Measurements from ENCODE around the gene ANKRD33B.
"Not testable (repeated sequence)": the region's sequence is repeated elsewhere in the genome, so short reads cannot be mapped to it uniquely, and the experiment has no call there.

ANKRD33B gene

GRCh38 chr5:10662661-10663488, 99.0 kb downstream of the ANKRD33B start:
- DNase-seq = no peak

GRCh38 chr5:10663489-10664179, 99.8 kb downstream of the ANKRD33B start:
- DNase-seq = no peak

GRCh38 chr5:10664180-10664769, 100.4 kb downstream of the ANKRD33B start:
- DNase-seq = not testable (repeated sequence)

DNA sequence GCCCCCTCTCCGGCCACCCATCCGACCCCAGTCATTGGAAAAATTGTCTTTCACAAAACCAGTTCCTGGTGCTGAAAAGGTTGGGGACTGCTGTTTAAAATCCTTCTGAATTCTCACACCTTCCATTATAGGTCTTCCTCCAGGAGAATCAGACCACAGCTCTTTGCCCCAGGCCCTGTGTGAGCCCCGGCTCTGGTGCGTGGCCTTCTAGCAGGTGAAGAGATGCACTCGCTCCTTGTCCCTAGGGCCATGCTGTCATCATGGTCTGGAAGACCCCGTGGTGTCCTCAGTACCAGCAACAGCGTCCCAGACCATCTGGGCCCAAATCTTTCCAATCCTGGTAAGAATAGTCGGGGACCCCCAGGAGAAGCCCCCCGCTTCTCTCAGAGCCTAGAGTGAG, 101.9 kb downstream of the ANKRD33B start:
- no peak for DNase-seq

GRCh38 chr5:10666531-10667299, 102.8 kb downstream of the ANKRD33B start:
- DNase-seq = no peak

- no peak for DNase-seq
These were observed 103.7 kb downstream of the ANKRD33B start for GRCh38 chr5:10667431-10668057.

GRCh38 chr5:10668697-10669096, 104.8 kb downstream of the ANKRD33B start:
- no peak for DNase-seq

GRCh38 chr5:10669983-10670382, 106.1 kb downstream of the ANKRD33B start:
- no peak for DNase-seq

DNA sequence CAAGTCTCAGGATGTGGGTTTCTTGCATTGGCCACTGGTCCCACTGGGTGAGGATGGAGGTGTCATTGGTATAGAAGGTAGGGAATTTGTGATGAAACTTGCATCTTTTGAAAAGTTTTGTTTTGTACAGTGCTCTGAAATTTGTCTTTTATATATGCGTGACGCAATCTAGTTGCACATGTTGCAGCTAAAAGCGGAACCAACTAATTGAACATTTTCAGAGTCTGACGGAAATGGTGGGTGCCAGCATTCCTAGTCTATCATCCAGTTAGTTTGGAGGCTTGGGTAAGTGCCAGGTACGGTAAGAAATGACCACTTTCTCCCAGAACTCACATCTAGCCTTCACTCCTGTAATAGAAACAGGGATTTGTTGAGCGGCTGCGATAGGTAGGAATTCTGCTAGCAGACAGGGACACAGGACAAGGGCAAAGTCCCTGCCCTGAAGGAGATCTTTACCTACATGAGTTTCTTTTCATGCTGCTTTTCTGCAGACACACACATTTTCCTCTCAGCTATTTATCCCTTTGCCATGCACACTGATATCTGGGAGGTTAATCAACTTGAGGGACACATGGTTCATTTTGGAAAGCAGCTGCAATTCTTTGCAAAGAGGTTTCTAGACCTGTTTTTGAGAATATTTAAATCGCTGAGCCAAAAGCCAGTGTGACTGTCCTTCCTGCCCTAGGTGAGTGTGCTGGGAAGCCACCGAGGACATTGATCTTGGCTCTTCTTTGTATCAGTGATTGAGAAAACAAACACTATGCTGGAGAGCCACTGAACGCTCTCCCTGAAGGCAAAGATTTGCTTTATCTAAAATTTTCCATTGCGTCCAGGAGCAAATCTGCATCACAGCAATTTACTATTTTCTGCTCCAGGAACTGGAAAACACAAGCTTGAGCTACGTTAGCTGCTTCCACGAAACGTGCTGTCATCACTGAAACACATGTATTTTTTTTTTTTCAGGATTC, 107.5 kb downstream of the ANKRD33B start:
- DNase-seq = no peak

DNA sequence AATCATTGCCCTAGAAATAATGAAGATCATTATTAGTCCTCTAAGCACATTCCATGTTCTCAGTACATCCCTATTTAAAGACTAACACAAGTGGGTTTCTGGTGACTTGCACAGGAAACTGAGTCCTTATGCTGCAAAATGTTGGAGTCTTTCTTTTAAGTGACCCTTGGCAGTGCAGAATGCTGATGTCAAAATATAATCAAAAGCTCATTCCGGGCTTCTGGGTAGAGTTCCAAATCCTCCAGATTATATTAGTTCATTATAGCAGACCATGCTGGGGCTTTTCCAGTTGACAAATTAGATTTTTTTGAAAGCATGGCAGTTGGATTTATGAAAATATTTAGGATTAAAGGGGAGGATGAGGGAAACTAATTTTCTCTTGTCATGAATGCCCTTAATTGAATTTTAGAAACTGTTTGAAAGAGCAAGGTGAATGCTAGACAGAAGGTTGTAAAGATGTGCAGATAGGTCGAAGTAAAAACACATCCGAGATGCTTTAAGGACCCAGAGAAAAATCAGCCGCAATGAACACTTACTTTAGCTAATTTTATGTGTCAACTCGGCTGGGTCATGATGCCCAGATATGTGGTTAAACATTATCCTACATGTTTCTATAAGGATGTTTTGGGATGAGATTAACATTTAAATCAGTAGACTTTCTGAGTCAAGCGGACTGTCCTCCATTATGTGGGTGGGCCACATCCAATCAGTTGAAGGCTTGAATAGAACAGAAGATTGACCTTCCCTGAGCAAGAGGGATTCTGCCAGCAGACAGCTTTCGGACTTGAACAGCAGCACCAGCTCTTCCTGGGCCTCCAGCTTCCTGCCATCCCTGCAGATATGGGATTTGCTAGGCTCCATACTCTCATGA, 108.5 kb downstream of the ANKRD33B start:
- DNase-seq = no peak

- no peak for DNase-seq
These were observed 109.1 kb downstream of the ANKRD33B start for GRCh38 chr5:10673017-10673389.

DNA sequence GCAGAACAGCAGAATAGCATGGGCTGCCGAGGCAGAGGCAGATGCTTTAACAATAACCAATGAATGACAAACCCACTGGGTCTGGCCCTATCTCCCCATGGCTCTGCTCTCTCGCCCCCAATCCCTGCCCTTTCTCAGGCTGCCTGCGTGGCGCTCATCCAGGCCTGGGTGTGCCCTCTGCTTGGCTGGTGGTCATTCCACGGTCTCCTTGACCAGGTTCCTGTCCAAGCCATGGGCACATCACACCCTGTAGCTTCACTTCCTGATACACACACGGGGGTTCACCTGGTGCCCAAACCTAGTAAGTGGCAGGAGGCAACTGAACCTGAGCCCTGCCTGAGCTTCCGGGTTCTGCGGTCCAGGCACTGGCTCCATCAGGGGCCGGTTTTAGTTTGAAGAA, 109.5 kb downstream of the ANKRD33B start:
- no peak for DNase-seq

DNA sequence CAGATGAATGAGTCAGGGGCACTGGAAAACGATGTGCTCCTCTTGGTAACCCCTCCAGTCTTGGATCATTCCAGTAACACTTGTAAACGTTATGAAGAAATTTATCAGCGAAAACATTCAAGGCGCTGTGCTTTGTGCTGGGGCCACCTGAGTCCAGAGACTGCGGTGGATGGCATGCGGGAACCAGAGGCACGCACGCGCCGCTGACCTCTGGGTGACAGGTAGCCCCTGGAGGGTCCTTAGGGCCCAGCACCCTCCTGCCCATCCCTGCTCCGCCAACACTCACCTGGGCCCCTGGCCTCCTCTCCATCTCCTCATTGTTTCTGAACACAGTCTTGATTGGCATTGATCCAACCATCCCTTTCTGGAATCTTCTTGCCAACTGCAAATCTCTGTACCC, 110.2 kb downstream of the ANKRD33B start:
- DNase-seq = no peak

DNA sequence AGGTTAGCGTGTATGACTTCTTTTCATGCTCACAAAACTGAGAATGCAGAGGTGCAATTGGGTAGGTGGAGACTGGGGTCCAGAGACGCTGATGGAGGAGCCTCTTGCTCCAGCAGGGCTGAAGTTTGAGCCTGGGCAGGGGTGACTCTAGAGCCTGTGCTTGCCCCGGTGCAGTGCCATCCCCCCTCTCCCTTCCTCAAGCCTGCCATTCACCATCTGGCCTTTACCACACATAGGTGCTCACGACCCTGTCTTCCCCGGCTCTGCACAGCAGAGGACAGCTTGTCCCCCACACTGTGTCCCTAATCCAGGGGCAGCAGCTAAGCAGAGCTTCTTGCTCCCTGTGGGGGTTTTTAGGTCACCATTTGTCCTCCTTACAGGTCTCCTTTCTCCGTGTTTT, 110.7 kb downstream of the ANKRD33B start:
- DNase-seq = no peak

- DNase-seq = no peak
These were observed 111.4 kb downstream of the ANKRD33B start for GRCh38 chr5:10675177-10675700.

- no peak for DNase-seq
These were observed 112.4 kb downstream of the ANKRD33B start for GRCh38 chr5:10676224-10676623.

GRCh38 chr5:10676946-10677345, 113.1 kb downstream of the ANKRD33B start:
- no peak for DNase-seq

- no peak for DNase-seq
These were observed 113.7 kb downstream of the ANKRD33B start for GRCh38 chr5:10677533-10677932.

DNA sequence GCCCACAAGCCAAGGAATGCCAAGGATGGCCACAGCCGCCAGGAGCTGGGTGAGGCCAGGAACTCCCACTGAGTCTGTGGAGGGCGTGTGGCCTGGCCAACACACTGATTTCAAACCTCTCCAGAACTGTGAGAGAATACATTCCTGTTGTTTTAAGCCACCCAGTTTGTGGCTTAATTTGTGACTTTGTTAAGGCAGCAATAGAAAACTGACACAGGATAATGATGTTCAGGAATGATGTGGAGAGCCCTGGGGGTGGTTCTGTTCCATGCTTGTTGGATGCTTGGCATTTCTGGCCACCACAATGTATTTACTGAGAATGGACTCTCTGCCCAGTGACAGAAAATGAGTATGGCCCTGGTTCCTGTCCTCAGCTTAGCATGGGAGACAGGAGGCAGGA, 114.4 kb downstream of the ANKRD33B start:
- DNase-seq = no peak

DNA sequence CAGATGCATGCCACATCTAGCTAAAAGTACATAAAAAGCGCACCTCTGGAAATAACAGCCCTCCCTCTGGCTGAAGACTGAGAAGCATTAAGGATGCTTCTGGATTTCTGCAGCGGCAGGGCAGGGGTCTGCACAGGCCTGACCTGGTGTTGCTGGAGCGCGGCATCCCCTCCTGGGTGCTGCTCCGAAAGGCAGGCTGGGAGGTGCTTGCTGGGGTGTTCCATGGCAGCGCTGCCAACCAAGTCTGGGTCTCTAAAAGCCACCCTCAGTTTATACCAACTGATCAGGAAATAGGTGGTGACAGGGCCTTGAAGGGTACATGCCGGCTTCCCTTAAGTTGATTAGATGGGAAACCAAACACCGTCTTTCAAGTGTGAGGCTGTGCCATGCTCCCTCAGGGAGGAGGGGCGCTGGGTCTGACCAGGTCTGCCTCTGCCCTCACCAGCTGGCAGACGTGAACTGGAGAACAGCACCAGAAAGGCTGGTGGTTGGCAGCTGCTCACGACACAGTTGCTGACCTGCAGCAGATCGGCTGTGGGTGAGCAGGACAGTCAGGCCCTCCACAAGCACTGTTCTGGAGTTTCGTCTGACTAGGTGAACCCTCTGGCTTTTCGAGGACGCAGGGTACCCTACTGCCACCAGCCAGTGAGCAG, 115.6 kb downstream of the ANKRD33B start:
- DNase-seq = no peak

Data from stimulated activated CD4-positive, alpha-beta T cell treated with anti-CD3 and anti-CD28 coated beads, Interleukin-4, amount 100 ng/mL, for 24 hours (primary cell).